GM19438 (cell line): ENCODE results near the gene GBX1.

Experiments
- ATAC-seq: cut with Tn5 transposase; IDR thresholded peaks from one replicate; pipeline ENCODE4 v1.9.1; 2021; ENCODE audit warnings: low read depth; ENCODE audit not compliant: unreplicated experiment

GBX1 gene

GRCh38 chr7:151174246-151175046 is 7.0 kb upstream of the GBX1 start:
- ATAC-seq = no peak

GRCh38 chr7:151173386-151174245 is 6.1 kb upstream of the GBX1 start:
- no peak for ATAC-seq

DNA sequence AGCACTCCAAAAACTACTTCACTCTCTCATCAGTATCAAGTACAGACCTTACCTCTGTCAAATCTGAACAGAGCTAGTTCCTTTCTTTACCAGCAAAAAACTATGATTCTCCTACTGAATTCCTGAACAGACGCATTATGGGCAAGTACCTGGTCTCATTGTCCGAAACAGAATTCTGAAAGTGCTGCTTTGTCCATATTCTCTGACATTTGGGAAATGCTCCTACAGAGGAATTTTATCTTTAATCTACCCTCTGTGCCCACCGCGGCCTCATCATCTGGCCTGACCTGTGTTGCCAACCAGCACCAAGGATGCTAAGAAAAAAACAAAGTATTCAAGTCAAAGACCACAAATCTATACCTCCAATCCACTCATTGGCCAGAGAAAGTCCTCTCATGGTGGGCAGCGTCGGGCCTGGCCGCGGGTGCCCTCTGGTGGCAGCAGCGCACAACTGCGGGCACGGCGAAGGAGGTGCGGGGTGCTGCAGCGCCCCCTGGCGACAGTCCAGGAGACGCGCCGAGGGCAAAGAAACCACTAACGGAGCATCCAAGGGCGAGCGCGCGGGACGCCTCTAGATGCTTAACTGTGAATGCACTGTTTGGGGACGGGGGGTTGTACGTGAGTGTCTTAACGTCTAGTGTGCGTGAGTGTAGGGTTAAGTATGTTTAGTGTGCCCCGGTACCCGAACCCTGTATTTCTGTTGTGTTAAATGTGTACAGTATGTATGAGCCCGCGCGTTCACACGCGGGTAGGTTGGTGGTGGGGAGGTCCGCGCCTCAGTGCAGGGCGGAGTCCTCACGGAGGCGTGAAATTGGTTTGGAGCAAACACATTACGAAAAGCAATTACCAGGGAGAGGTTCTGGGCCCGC is 5.0 kb upstream of the GBX1 start:
- ATAC-seq = no peak

- no peak for ATAC-seq
Observed at GRCh38 chr7:151168787-151169162, 1.3 kb upstream of the GBX1 start.

DNA sequence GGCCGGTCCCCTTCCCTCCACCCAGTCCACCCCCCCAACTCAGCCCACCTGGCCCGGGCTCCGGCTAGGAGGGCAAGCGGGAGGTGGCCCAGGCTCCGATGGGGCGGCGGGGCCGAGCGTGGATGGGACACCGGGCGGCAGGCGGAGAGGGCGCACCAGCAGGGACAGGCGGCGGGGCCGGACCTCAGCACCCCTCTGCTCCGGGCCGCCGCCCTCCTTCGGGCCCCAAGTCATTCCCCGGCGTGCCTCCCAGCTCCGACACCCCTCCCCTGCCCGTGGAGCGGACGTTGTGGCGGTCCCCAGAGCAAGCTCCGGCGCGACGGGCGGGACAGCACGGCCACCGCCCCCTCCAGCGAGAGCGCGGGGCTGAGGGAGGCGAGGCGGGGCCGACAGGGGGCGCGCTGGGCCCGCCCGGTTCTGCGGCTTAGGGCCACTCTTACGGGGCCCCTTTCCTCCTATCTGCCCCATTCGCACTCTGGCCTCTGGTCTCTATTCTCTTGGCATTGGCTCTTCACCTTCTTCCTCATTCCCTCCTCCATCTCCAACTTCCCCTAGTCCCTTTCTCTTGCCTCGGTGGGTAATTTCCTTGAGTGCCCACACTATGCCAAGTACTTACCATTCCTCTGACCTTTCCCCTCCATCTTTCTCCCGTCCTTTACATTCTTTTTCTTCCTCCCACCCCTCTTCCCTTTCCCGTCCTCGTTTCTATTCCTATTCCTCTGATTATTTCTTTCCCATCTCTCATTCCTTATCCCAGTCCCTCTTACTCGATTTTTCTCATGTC is 701 bp upstream of the GBX1 start:
- ATAC-seq = peak; percentile 61

- ATAC-seq = no peak
Observed at GRCh38 chr7:151166629-151167196, 781 bp downstream of the GBX1 start.

DNA sequence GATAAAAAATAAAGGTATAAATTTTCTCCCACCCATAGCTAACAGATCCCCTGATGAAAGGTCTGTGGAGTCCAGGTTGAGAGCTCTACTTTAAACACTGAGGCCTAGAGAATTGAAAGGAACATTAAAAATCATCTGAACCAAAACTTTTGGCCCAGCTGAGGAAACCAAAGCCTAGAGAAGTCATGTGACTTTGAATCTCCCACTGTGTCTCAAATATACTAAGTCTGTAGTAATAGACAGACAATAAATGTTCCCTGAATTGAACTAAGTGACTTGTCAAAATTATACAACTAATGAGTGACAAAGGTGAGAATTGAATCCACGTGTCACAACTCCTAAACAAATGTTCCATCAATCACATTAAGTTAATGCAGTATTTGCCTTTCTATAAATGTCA is 5.7 kb downstream of the GBX1 start:
- no peak for ATAC-seq

- ATAC-seq = no peak
Observed at GRCh38 chr7:151157645-151158329, 9.7 kb downstream of the GBX1 start.

- ATAC-seq = no peak
Observed at GRCh38 chr7:151152643-151153513, 14.6 kb downstream of the GBX1 start.

DNA sequence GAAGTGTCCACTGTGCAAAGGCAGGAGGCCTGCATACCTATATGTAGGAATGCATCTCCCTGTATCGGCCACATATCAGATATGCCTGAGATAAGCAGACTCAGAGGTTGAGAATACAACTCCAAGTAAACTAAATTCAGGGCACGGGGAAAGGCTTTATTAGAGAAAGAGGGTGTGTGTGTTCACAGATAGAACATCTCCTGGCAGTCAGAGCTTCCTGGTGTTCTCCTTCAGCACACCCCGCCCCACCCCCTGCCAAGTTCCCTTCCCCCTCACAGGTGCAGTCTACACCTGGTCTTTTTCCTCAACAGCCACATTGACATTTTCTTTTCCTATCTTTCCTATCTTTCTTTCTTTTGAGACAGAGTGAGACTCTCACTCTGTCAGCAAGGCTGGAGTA is 17.1 kb downstream of the GBX1 start:
- no peak for ATAC-seq

GRCh38 chr7:151148319-151149259 is 18.9 kb downstream of the GBX1 start:
- ATAC-seq = no peak

DNA sequence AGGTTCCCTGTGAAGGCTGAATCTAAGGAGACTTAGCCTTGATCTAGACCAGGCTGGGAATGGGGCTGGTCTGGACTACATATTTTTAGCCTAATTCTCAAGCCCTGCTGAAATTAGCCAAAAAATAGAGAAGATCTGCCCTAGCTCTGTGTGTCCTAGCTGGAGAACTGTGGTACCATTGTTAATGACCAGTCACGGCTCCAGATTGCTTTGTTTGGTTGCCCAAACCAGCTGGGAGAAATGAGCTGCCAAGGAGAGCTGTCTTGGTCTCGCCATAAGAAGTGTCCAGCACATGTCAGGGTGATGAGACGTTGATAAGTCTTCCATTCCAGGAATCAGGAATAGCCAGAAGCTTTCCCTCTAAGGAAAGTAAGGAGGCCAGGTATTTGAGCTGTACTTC is 20.7 kb downstream of the GBX1 start:
- no peak for ATAC-seq

DNA sequence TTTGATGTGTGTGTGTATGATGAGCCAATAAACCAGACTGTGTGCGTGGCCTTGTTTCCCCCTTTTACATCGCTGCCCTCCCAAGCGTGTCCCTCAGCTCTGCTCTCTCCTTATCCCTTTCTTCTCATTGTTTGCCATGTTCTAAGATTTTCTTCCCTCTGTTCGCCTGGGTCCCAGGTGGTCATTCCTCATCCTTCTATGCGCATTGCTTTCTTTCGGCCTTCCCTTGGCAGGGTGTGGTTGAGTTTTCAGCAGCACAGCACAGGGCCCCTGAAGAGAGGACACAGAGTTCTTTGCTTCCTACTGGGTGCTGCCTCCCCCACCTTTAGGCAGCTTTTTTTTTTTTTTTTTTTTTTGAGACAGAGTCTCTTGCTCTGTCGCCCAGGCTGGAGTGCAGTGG is 23.1 kb downstream of the GBX1 start:
- ATAC-seq = no peak

DNA sequence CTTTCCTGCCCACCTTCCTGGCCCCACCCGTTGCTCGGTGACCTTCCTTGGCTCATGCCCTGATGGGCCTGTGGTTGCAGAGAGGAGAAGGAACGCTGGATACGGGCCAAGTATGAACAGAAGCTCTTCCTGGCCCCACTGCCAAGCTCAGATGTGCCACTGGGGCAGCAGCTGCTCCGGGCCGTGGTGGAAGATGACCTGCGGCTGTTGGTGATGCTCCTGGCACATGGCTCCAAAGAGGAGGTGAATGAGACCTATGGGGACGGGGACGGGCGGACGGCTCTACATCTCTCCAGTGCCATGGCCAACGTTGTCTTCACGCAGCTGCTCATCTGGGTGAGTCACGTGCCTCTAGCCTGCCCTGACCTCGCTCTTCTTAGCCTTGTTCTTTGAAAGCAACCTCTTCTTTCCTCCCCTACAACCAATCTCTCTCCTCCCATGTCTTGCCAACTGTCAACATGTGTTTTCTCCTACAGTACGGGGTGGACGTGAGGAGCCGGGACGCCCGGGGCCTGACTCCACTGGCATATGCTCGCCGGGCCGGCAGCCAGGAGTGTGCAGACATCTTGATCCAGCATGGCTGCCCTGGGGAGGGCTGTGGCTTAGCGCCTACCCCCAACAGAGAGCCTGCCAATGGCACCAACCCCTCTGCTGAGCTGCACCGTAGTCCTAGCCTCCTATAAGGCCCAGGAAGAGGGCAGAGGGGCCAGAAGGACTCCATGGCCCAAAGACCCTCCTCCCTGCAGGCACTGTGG is 24.1 kb downstream of the GBX1 start:
- ATAC-seq = no peak

DNA sequence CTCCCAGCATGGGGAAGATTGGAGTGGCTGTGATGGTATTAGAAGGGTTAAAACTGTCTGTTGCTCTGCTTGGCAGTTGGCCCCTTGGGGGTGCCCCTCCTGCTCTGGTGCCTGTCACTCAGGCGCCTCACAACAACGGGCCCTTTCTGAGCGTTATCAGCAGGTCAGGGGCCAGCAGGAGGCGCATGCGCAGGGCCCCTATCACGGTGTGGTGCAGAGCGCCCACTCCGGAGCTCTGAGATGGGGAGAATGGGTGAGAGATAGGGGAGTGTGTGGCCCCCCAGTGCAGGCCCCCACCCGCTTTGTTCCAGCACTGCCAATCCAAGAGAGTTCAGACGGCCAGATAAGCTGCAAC is 24.8 kb downstream of the GBX1 start:
- no peak for ATAC-seq

DNA sequence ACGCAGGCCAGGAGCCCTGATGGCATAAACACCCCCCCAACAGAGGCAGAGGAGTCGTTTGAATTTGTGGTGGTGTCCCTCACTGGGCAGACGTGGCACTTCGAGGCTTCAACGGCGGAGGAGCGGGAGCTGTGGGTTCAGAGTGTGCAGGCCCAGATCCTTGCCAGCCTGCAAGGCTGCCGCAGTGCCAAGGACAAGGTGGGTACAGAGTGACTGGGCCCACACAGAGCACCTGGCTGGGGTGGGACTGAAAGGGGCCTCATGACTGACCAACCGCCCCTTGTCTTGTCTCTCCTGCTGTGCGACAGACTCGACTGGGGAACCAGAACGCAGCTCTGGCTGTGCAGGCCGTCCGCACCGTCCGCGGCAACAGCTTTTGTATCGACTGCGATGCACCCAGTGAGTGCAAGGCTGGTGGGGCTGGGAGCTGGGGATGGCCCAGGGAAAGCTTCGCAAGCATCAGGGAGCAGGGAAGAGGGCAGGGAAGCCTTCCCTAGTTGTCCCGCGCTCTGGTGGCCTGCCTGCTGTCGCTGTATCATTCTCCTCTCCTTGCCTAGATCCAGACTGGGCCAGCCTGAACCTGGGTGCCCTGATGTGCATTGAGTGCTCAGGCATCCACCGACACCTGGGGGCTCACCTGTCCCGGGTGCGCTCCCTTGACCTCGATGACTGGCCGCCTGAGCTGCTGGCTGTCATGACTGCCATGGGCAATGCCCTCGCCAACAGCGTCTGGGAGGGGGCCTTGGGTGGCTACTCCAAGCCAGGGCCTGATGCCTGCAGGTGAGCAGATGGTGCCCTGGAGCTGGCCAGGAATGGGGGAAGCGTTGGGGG is 25.4 kb downstream of the GBX1 start:
- ATAC-seq = no peak
